Upper lobe of left lung (tissue), 4 donors: ENCODE data around the gene SAE1.

Experiments
- CTCF ChIP-seq, 6 experiments: fragments of 450-650 bp in 4 of 6; fragments of 200-600 bp in 2 of 6; sonication (generic) in 2 of 6; IDR thresholded peaks; one replicate each; pipeline ENCODE4 v1.5.1; 2016 to 2019; ENCODE audit warnings: antibody characterized with exemption in 6 of 6
- POLR2A ChIP-seq, 4 donors: fragments of 450-650 bp; IDR thresholded peaks; one replicate each; pipeline ENCODE4 v1.5.1; 2016 to 2017; ENCODE audit warnings: antibody characterized with exemption in 4 of 4, mild to moderate bottlenecking in 2 of 4

DNA sequence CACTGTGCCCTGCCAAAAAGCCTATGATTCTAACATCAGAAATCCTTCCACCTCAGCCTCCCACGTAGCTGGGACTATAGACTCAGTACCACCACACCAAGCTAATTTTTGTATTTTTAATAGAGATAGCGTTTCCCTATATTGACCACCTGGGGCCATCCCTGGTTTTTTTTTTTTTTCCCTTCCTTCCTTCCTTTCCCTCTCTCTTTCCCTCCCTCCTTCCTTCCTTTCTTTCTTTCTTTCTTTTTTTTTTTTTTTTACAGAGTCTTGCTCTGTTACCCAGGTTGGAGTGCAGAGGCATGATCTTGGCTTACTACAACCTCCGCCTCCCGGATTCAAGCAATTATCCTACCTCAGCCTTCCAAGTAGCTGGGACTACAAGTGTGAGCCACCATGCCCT is 1.1 kb upstream of the SAE1 start:
- TF ChIP-seq POLR2A (IDR thresholded peaks at IDR 0.05) (no peak), CTCF (IDR thresholded peaks at IDR 0.05) (no peak)
